HEK293 (cell line): ENCODE data around the gene PMVK.

Experiments
- BCL11A ChIP-seq: fragments of 450-650 bp; formaldehyde crosslinking; IDR thresholded peaks from 2 replicates; pipeline ENCODE4 v1.5.1; 2016; ENCODE audit warnings: low read depth, missing biosample characterization, missing genetic modification characterization
- GLI4 ChIP-seq: fragments of 450-650 bp; formaldehyde crosslinking; IDR thresholded peaks from 2 replicates; pipeline ENCODE4 v1.5.1; 2016; ENCODE audit warnings: missing biosample characterization, missing genetic modification characterization
- HOXC10 ChIP-seq: sonication (generic); formaldehyde crosslinking; IDR thresholded peaks from 2 replicates; pipeline ENCODE4 v1.8.1; 2023; ENCODE audit warnings: mild to moderate bottlenecking, missing genetic modification reagents
- IKZF3 ChIP-seq: fragments of 450-650 bp; IDR thresholded peaks from 2 replicates; pipeline ENCODE4 v1.5.0; 2018; ENCODE audit warnings: missing biosample characterization, mild to moderate bottlenecking, missing genetic modification characterization, moderate library complexity
- KLF17 ChIP-seq: fragments of 450-650 bp; formaldehyde crosslinking; IDR thresholded peaks from 2 replicates; pipeline ENCODE4 v1.5.1; 2016; ENCODE audit warnings: missing biosample characterization, missing genetic modification characterization
- MYNN ChIP-seq: fragments of 450-650 bp; formaldehyde crosslinking; IDR thresholded peaks from 2 replicates; pipeline ENCODE4 v1.5.1; 2016; ENCODE audit warnings: missing biosample characterization, missing genetic modification characterization, borderline replicate concordance
- PBX3 ChIP-seq: sonication (generic); formaldehyde crosslinking; IDR thresholded peaks from 2 replicates; pipeline ENCODE4 v1.8.1; 2022; ENCODE audit warnings: mild to moderate bottlenecking, moderate library complexity, missing genetic modification reagents
- RBAK ChIP-seq: fragments of 450-650 bp; formaldehyde crosslinking; IDR thresholded peaks from 2 replicates; pipeline ENCODE4 v1.5.1; 2016; ENCODE audit warnings: missing biosample characterization, missing genetic modification characterization
- REST ChIP-seq: fragments of 450-650 bp; formaldehyde crosslinking; IDR thresholded peaks from 2 replicates; pipeline ENCODE4 v1.5.1; 2016; ENCODE audit warnings: missing biosample characterization, missing genetic modification characterization
- SP3 ChIP-seq: fragments of 450-650 bp; formaldehyde crosslinking; IDR thresholded peaks from 2 replicates; pipeline ENCODE4 v1.5.1; 2016; ENCODE audit warnings: missing biosample characterization, missing genetic modification characterization
- YY2 ChIP-seq: fragments of 450-650 bp; formaldehyde crosslinking; IDR thresholded peaks from 2 replicates; pipeline ENCODE4 v1.5.1; 2016; ENCODE audit warnings: missing biosample characterization, missing genetic modification characterization
- ZEB2 ChIP-seq: fragments of 450-650 bp; formaldehyde crosslinking; IDR thresholded peaks from 2 replicates; pipeline ENCODE4 v1.5.1; 2016; ENCODE audit warnings: missing biosample characterization, missing genetic modification characterization
- ZFP41 ChIP-seq: fragments of 450-650 bp; formaldehyde crosslinking; IDR thresholded peaks from 2 replicates; pipeline ENCODE4 v1.5.1; 2016; ENCODE audit warnings: missing biosample characterization, missing genetic modification characterization, borderline replicate concordance
- ZNF140 ChIP-seq: fragments of 450-650 bp; formaldehyde crosslinking; IDR thresholded peaks from 2 replicates; pipeline ENCODE4 v1.5.1; 2016; ENCODE audit warnings: missing biosample characterization, missing genetic modification characterization
- ZNF16 ChIP-seq: fragments of 450-650 bp; formaldehyde crosslinking; IDR thresholded peaks from 2 replicates; pipeline ENCODE4 v1.5.1; 2016; ENCODE audit warnings: low read depth, missing biosample characterization, missing genetic modification characterization
- ZNF19 ChIP-seq: fragments of 450-650 bp; formaldehyde crosslinking; IDR thresholded peaks from 2 replicates; pipeline ENCODE4; 2016; ENCODE audit warnings: missing biosample characterization, missing genetic modification characterization, low read depth
- ZNF202 ChIP-seq: fragments of 450-650 bp; formaldehyde crosslinking; IDR thresholded peaks from 2 replicates; pipeline ENCODE4 v1.5.1; 2016; ENCODE audit warnings: missing biosample characterization, missing genetic modification characterization, borderline replicate concordance
- ZNF248 ChIP-seq: fragments of 450-650 bp; formaldehyde crosslinking; IDR thresholded peaks from 2 replicates; pipeline ENCODE4 v1.5.1; 2017; ENCODE audit warnings: missing biosample characterization, missing genetic modification characterization
- ZNF335 ChIP-seq: fragments of 450-650 bp; formaldehyde crosslinking; conservative IDR thresholded peaks from 2 replicates; pipeline ENCODE4 v1.5.1; 2016; ENCODE audit warnings: missing biosample characterization, missing genetic modification characterization
- ZNF366 ChIP-seq: fragments of 450-650 bp; formaldehyde crosslinking; conservative IDR thresholded peaks from 2 replicates; pipeline ENCODE4 v1.5.1; 2016; ENCODE audit warnings: missing biosample characterization, missing genetic modification characterization
- ZNF391 ChIP-seq: fragments of 450-650 bp; formaldehyde crosslinking; IDR thresholded peaks from 2 replicates; pipeline ENCODE4 v1.5.1; 2016; ENCODE audit warnings: low read depth, missing biosample characterization, missing genetic modification characterization, borderline replicate concordance
- ZNF488 ChIP-seq: fragments of 450-650 bp; formaldehyde crosslinking; IDR thresholded peaks from 2 replicates; pipeline ENCODE4 v1.5.1; 2016; ENCODE audit warnings: missing biosample characterization, missing genetic modification characterization
- ZNF521 ChIP-seq: fragments of 450-650 bp; formaldehyde crosslinking; IDR thresholded peaks from 2 replicates; pipeline ENCODE4 v1.5.1; 2017; ENCODE audit warnings: missing biosample characterization, mild to moderate bottlenecking, missing genetic modification characterization
- ZNF555 ChIP-seq: fragments of 450-650 bp; formaldehyde crosslinking; conservative IDR thresholded peaks from 2 replicates; pipeline ENCODE4 v1.5.1; 2017; ENCODE audit warnings: missing biosample characterization, mild to moderate bottlenecking, missing genetic modification characterization, inconsistent platforms
- ZNF571 ChIP-seq: fragments of 450-650 bp; formaldehyde crosslinking; IDR thresholded peaks from 2 replicates; pipeline ENCODE4 v1.5.0; 2017; ENCODE audit warnings: missing biosample characterization, missing genetic modification characterization
- ZNF670 ChIP-seq: fragments of 450-650 bp; formaldehyde crosslinking; IDR thresholded peaks from 2 replicates; pipeline ENCODE4 v1.5.1; 2016; ENCODE audit warnings: missing biosample characterization, missing genetic modification characterization, low read depth
- ZNF776 ChIP-seq: fragments of 450-650 bp; formaldehyde crosslinking; IDR thresholded peaks from 2 replicates; pipeline ENCODE4 v1.5.0; 2017; ENCODE audit warnings: missing biosample characterization, missing genetic modification characterization, borderline replicate concordance
- ZNF777 ChIP-seq: fragments of 450-650 bp; formaldehyde crosslinking; IDR thresholded peaks from 2 replicates; pipeline ENCODE4 v1.5.1; 2017; ENCODE audit warnings: missing biosample characterization, missing genetic modification characterization, borderline replicate concordance
- ZNF792 ChIP-seq: fragments of 450-650 bp; formaldehyde crosslinking; IDR thresholded peaks from 2 replicates; pipeline ENCODE4 v1.5.1; 2016; ENCODE audit warnings: missing biosample characterization, missing genetic modification characterization
- TF ChIP-seq, protein P1 (sequence below): fragments of 450-650 bp; formaldehyde crosslinking; IDR thresholded peaks from 2 replicates; pipeline ENCODE4 v1.5.1; 2017; ENCODE audit warnings: missing biosample characterization, missing genetic modification characterization
- TF ChIP-seq, protein P2 (sequence below): IDR thresholded peaks from 2 replicates; pipeline ENCODE4 v1.6.1; 2011; ENCODE audit warnings: mild to moderate bottlenecking, low read depth, low read length, borderline replicate concordance

Gene PMVK

GRCh38 chr1:154982897-154983648 is 46.6 kb upstream of the PMVK start, which contains the start of gene FLAD1 (continued):
- TF ChIP-seq RBAK (tag by site-specific recombination) (no peak), ZNF571 (no peak), KLF17 (tag by site-specific recombination) (peak; percentile 20; the same call in 1 of the 2 replicates), MYNN (no peak), ZNF776 (tag by site-specific recombination) (no peak), ZNF202 (tag by site-specific recombination) (no peak), YY2 (no peak), ZEB2 (tag by site-specific recombination) (peak; percentile 64; the same call in 1 of the 2 replicates), ZNF366 (tag by site-specific recombination) (peak; percentile 98), ZNF19 (tag by site-specific recombination) (no peak), ZNF248 (tag by site-specific recombination) (no peak), PBX3 (CRISPR knock-in tag) (peak; percentile 100), ZNF391 (tag by site-specific recombination) (peak; percentile 15; the same call in 1 of the 2 replicates), SP3 (tag by site-specific recombination) (peak; percentile 97), ZNF555 (tag by site-specific recombination) (no peak), ZNF140 (tag by site-specific recombination) (no peak), IKZF3 (tag by site-specific recombination) (no peak), ZNF777 (tag by site-specific recombination) (no peak), ZNF521 (tag by site-specific recombination) (no peak), ZNF335 (tag by site-specific recombination) (peak; percentile 86), ZNF792 (tag by site-specific recombination) (no peak), ZNF670 (no peak), HOXC10 (CRISPR knock-in tag) (no peak), REST (no peak), GLI4 (tag by site-specific recombination) (no peak), ZNF488 (tag by site-specific recombination) (no peak), ZNF16 (tag by site-specific recombination) (no peak), BCL11A (no peak), ZFP41 (no peak)
- TF ChIP-seq, protein P1, sequence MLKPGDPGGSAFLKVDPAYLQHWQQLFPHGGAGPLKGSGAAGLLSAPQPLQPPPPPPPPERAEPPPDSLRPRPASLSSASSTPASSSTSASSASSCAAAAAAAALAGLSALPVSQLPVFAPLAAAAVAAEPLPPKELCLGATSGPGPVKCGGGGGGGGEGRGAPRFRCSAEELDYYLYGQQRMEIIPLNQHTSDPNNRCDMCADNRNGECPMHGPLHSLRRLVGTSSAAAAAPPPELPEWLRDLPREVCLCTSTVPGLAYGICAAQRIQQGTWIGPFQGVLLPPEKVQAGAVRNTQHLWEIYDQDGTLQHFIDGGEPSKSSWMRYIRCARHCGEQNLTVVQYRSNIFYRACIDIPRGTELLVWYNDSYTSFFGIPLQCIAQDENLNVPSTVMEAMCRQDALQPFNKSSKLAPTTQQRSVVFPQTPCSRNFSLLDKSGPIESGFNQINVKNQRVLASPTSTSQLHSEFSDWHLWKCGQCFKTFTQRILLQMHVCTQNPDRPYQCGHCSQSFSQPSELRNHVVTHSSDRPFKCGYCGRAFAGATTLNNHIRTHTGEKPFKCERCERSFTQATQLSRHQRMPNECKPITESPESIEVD (tag by site-specific recombination): no peak
- TF ChIP-seq, protein P2, sequence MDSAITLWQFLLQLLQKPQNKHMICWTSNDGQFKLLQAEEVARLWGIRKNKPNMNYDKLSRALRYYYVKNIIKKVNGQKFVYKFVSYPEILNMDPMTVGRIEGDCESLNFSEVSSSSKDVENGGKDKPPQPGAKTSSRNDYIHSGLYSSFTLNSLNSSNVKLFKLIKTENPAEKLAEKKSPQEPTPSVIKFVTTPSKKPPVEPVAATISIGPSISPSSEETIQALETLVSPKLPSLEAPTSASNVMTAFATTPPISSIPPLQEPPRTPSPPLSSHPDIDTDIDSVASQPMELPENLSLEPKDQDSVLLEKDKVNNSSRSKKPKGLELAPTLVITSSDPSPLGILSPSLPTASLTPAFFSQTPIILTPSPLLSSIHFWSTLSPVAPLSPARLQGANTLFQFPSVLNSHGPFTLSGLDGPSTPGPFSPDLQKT: peak; percentile 77; the same call in 1 of the 2 replicates
